Measurements from ENCODE around the gene ABHD17B.

The ABHD17B gene

GRCh38 chr9:71875345-71875744 lies 35.6 kb downstream of the ABHD17B start:
- no peak for DNase-seq

GRCh38 chr9:71863631-71864030 lies 47.4 kb downstream of the ABHD17B start:
- no peak for DNase-seq

- DNase-seq: no peak
These were observed 49.4 kb downstream of the ABHD17B start for GRCh38 chr9:71861618-71862017.

- no peak for DNase-seq
These were observed 51.1 kb downstream of the ABHD17B start for GRCh38 chr9:71859939-71860338.

- no peak for DNase-seq
These were observed 52.2 kb downstream of the ABHD17B start for GRCh38 chr9:71858812-71859211.

- no peak for DNase-seq
These were observed 52.7 kb downstream of the ABHD17B start for GRCh38 chr9:71858102-71858798.

- no peak for DNase-seq
These were observed 53.8 kb downstream of the ABHD17B start for GRCh38 chr9:71857159-71857558.

- no peak for DNase-seq
These were observed 56.2 kb downstream of the ABHD17B start for GRCh38 chr9:71854811-71855210.

- DNase-seq: no peak
These were observed 57.9 kb downstream of the ABHD17B start for GRCh38 chr9:71853084-71853483.

- DNase-seq: no peak
These were observed 60.0 kb downstream of the ABHD17B start for GRCh38 chr9:71850996-71851395.

GRCh38 chr9:71847892-71848291 lies 63.1 kb downstream of the ABHD17B start:
- DNase-seq: no peak

- no peak for DNase-seq
These were observed 66.2 kb downstream of the ABHD17B start for GRCh38 chr9:71844808-71845207.

GRCh38 chr9:71839668-71840067 lies 71.3 kb downstream of the ABHD17B start:
- DNase-seq: no peak

- no peak for DNase-seq
These were observed 75.4 kb downstream of the ABHD17B start for GRCh38 chr9:71835596-71835995.

GRCh38 chr9:71830929-71831328 lies 80.1 kb downstream of the ABHD17B start:
- no peak for DNase-seq

GRCh38 chr9:71830153-71830552 lies 80.8 kb downstream of the ABHD17B start:
- no peak for DNase-seq

- DNase-seq: no peak
These were observed 84.7 kb downstream of the ABHD17B start for GRCh38 chr9:71826279-71826678.

GRCh38 chr9:71824257-71824656 lies 86.7 kb downstream of the ABHD17B start:
- no peak for DNase-seq

GRCh38 chr9:71822935-71823334 lies 88.1 kb downstream of the ABHD17B start:
- DNase-seq: no peak

GRCh38 chr9:71822456-71822855 lies 88.5 kb downstream of the ABHD17B start:
- DNase-seq: no peak

- DNase-seq: no peak
These were observed 89.6 kb downstream of the ABHD17B start for GRCh38 chr9:71821405-71821804.

- no peak for DNase-seq
These were observed 90.5 kb downstream of the ABHD17B start for GRCh38 chr9:71820403-71820921.

- no peak for DNase-seq
These were observed 91.8 kb downstream of the ABHD17B start for GRCh38 chr9:71819115-71819739.

GRCh38 chr9:71816916-71817451 lies 94.0 kb downstream of the ABHD17B start:
- DNase-seq: no peak
